Uterus (tissue), 2 donors: ENCODE results near the gene CNTLN.

Source experiments
- POLR2A ChIP-seq, 2 donors: fragments of 450-650 bp; IDR thresholded peaks; one replicate each; pipeline ENCODE4 v1.6.1; 2016; ENCODE audit warnings: antibody characterized with exemption in 2 of 2, mild to moderate bottlenecking in 1 of 2, moderate library complexity in 1 of 2
- TF ChIP-seq, protein P1 (sequence below), 4 experiments: fragments of 200-600 bp in 2 of 4; fragments of 450-650 bp in 2 of 4; sonication (generic) in 2 of 4; IDR thresholded peaks; one replicate each; pipeline ENCODE4 v1.5.1; 2016 to 2019; ENCODE audit warnings: antibody characterized with exemption in 4 of 4, mild to moderate bottlenecking in 2 of 4, moderate library complexity in 1 of 4

GRCh38 chr9:17148324-17148723 is 13.5 kb downstream of the CNTLN start:
- TF ChIP-seq, protein P1, sequence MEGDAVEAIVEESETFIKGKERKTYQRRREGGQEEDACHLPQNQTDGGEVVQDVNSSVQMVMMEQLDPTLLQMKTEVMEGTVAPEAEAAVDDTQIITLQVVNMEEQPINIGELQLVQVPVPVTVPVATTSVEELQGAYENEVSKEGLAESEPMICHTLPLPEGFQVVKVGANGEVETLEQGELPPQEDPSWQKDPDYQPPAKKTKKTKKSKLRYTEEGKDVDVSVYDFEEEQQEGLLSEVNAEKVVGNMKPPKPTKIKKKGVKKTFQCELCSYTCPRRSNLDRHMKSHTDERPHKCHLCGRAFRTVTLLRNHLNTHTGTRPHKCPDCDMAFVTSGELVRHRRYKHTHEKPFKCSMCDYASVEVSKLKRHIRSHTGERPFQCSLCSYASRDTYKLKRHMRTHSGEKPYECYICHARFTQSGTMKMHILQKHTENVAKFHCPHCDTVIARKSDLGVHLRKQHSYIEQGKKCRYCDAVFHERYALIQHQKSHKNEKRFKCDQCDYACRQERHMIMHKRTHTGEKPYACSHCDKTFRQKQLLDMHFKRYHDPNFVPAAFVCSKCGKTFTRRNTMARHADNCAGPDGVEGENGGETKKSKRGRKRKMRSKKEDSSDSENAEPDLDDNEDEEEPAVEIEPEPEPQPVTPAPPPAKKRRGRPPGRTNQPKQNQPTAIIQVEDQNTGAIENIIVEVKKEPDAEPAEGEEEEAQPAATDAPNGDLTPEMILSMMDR (IDR thresholded peaks at IDR 0.05) = no peak
- no peak for TF ChIP-seq POLR2A (IDR thresholded peaks at IDR 0.05)
